GM12878 (cell line): ENCODE results near the gene CUTA. TPM values are rescaled to one million over a fixed set of nuclear protein-coding genes. Genes with fewer than 3 reads are reported as not detected.

Experiments used
- ATAC-seq: fragments of 200-7000 bp; cut with Tn5 transposase; 3 replicates; pipeline ENCODE4 v1.9.1; 2020; ENCODE audit warnings: mild to moderate bottlenecking, moderate library complexity
- BruUV-seq: library from RNA; stranded (reverse); fragments of 400-500 nt; replicated peaks from 2 replicates; lab custom pipeline; 2021; lab: Mats Ljungman, UMichigan
- CTCF ChIA-PET: fragments of 300-600 bp; sonication (Branson Sonifier 250); formaldehyde crosslinking; extraction: SDS; loops from one replicate; lab custom pipeline; 2021; ENCODE audit warnings: inconsistent platforms; lab: Yijun Ruan, JAX
- POLR2A ChIA-PET: fragments of 350-600 bp; formaldehyde crosslinking; extraction: SDS; loops from one replicate; lab custom pipeline; 2021; ENCODE audit warnings: inconsistent platforms; lab: Charles Lee
- RAD21 ChIA-PET: fragments of 300-600 bp; sonication (Branson Sonifier 250); formaldehyde crosslinking; loops from one replicate; lab custom pipeline; 2023; ENCODE audit warnings: antibody characterized with exemption; ENCODE audit not compliant: unreplicated experiment; lab: Charles Lee
- SMC1A ChIA-PET: fragments of 300-600 bp; sonication (Branson Sonifier 250); formaldehyde crosslinking; loops from one replicate; lab custom pipeline; 2023; ENCODE audit not compliant: unreplicated experiment, uncharacterized antibody; lab: Charles Lee
- DNase-seq: peaks from one replicate; pipeline ENCODE4 v3.0.0-alpha.2; 2011; ENCODE audit warnings: low read depth, low spot score
- FAIRE-seq: peaks from 3 replicates; lab custom pipeline; 2011; peaks lifted over from hg19 to GRCh38; lab: Jason Lieb, UNC
- H2AFZ ChIP-seq: 2 replicates; pipeline ENCODE4 v1.6.0; 2011; ENCODE audit warnings: low read depth, low read length, control low read depth; ENCODE audit not compliant: control insufficient read depth
- H3K27ac ChIP-seq: 2 replicates; pipeline ENCODE4 v1.5.1; 2011; ENCODE audit warnings: control low read depth; ENCODE audit not compliant: control insufficient read depth, insufficient read depth
- H3K27me3 ChIP-seq, 2 experiments: replicated peaks in 1 of 2; 2 replicates each; pipeline versions ENCODE4 v1.6.0 to v1.6.1; 2011; ENCODE audit warnings: low read length in 1 of 2; ENCODE audit not compliant: control insufficient read depth in 2 of 2, insufficient read depth in 2 of 2
- H3K36me3 ChIP-seq, 2 experiments: 2 replicates each; pipeline ENCODE4 v1.5.1; 2011; ENCODE audit warnings: low read length in 1 of 2; ENCODE audit not compliant: control insufficient read depth in 2 of 2, insufficient read depth in 2 of 2
- H3K4me1 ChIP-seq: 2 replicates; pipeline ENCODE4 v1.6.1; 2011; ENCODE audit warnings: mild to moderate bottlenecking, low read length, moderate library complexity, mixed read lengths; ENCODE audit not compliant: control insufficient read depth, insufficient read depth
- H3K4me2 ChIP-seq: 2 replicates; pipeline ENCODE4 v1.6.0; 2011; ENCODE audit warnings: control low read depth; ENCODE audit not compliant: control insufficient read depth, insufficient read depth
- H3K4me3 ChIP-seq: fragments of 200-600 bp; sonication (generic); 2 replicates; pipeline ENCODE4 v1.5.1; 2016
- H3K79me2 ChIP-seq: 2 replicates; pipeline ENCODE4 v1.6.0; 2011; ENCODE audit warnings: low read length; ENCODE audit not compliant: control insufficient read depth, insufficient read depth
- H3K9ac ChIP-seq: 2 replicates; pipeline ENCODE4 v1.8.0; 2011; ENCODE audit warnings: low read length, control low read depth, mixed read lengths; ENCODE audit not compliant: control insufficient read depth, insufficient read depth
- H3K9me3 ChIP-seq: replicated peaks from 3 replicates; pipeline ENCODE4 v1.5.1; 2011; ENCODE audit warnings: mild to moderate bottlenecking, low read length; ENCODE audit not compliant: control insufficient read depth, insufficient read depth
- H4K20me1 ChIP-seq: 2 replicates; pipeline ENCODE4 v1.6.0; 2011; ENCODE audit not compliant: control insufficient read depth, insufficient read depth
- POU2F2 ChIP-seq: IDR thresholded peaks from 3 replicates; pipeline ENCODE4 v1.6.1; 2011; ENCODE audit warnings: low read depth, mild to moderate bottlenecking, low read length, borderline replicate concordance
- RB1 ChIP-seq: fragments of 450-650 bp; formaldehyde crosslinking; IDR thresholded peaks from 2 replicates; pipeline ENCODE4 v1.6.1; 2017; ENCODE audit warnings: mild to moderate bottlenecking, borderline replicate concordance
- TARDBP ChIP-seq: IDR thresholded peaks from 2 replicates; pipeline ENCODE4 v1.6.1; 2016; ENCODE audit warnings: borderline replicate concordance
- WGBS: methylation state at CpG from one replicate; pipeline ENCODE4 v1.1.6; 2016; ENCODE audit warnings: low lambda C conversion rate; ENCODE audit not compliant: insufficient replicate concordance, insufficient coverage; ENCODE audit errors: missing lambda C conversion rate; 5-methylcytosine and 5-hydroxymethylcytosine counted together
- in situ Hi-C: fragments of 300-500 bp; cut with MboI; formaldehyde crosslinking; loops from 9 replicates; pipeline ENCODE4 v1.14.3; 2018; ENCODE audit warnings: mixed read lengths
- intact Hi-C: fragments of 100-400 bp; cut with micrococcal nuclease; formaldehyde crosslinking; loops from one replicate; pipeline ENCODE4 v1.14.2; 2022; ENCODE audit not compliant: unreplicated experiment
- polyA plus RNA-seq, 11 experiments: library from polyadenylated mRNA; depleted of rRNA in 4 of 11; unstranded in 6 of 11; stranded (reverse) in 5 of 11; fragments of >200 nt; fragmentation: Nextera tagmentation in 4 of 11; fragmentation: Illumina TruSeq in 1 of 11; extraction: Ambion mirVana in 4 of 11; extraction: Trizol in 1 of 11; gene quantifications; 1 replicate in 1 of 11; 2 replicates in 10 of 11; pipeline versions ENCODE4 v1.2.1 to v1.2.3, GENCODE V29; 2011 to 2016; ENCODE audit warnings: inconsistent platforms in 2 of 11, missing spikeins in 2 of 11, low read depth in 1 of 11
- total RNA-seq, 4 experiments: library from RNA; depleted of rRNA in 3 of 4; stranded (reverse); fragments of >200 nt in 3 of 4; fragmentation: Illumina TruSeq in 1 of 4; extraction: Trizol in 1 of 4; gene quantifications; 2 replicates each; pipeline versions ENCODE4 v1.2.1 to v1.2.3, GENCODE V29; 2013 to 2021
- TF ChIP-seq, protein P1 (sequence below): fragments of 450-650 bp; IDR thresholded peaks from 2 replicates; pipeline ENCODE4 v1.6.1; 2016; ENCODE audit warnings: mild to moderate bottlenecking, moderate library complexity, borderline replicate concordance
- TF ChIP-seq, protein P2 (sequence below): fragments of 450-650 bp; IDR thresholded peaks from 2 replicates; pipeline ENCODE4 v1.6.1; 2014; ENCODE audit warnings: mild to moderate bottlenecking

Gene CUTA
- total and polyA plus RNA-seq, 10 of the 15 experiments (the other 5 are each of a cell fraction or from before 2014, with no cell fraction given), result 102 to 293 (median 189) TPM

DNA sequence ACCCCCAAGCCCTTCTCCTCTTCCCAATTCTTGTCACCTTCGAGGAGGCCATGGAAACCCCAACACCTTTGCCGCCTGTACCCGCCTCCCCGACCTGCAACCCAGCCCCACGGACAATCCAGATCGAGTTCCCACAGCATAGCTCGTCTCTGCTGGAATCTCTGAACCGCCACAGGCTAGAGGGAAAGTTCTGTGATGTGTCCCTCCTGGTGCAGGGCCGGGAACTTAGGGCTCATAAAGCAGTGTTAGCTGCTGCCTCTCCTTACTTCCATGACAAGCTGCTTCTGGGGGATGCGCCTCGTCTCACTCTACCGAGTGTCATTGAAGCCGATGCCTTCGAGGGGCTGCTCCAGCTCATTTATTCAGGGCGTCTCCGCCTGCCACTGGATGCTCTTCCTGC is 37.1 kb upstream of the CUTA start:
- Histone ChIP-seq H2AFZ (peak overlapping the region; percentile 86), H4K20me1 (no peaks in the 10 kb centered on the region), H3K79me2 (peaks cover 17% of the 10 kb centered on the region), H3K4me1 (peaks cover 3% of the 10 kb centered on the region; the same call in 1 of the 2 replicates), H3K9me3 (no peaks in the 10 kb centered on the region), H3K4me2 (peak overlapping the region; percentile 89), H3K4me3 (peak overlapping the region; percentile 86), H3K27me3 (no peaks in the 10 kb centered on the region), H3K27ac (peak overlapping the region; percentile 54), H3K36me3 (no peaks in the 10 kb centered on the region; a peak in 1 of 4 replicates), H3K9ac (peak overlapping the region; percentile 96)
- ATAC-seq (no peak), FAIRE-seq (no peak), DNase-seq (no peak)
- in situ Hi-C loops, result no loop called here
- TF ChIP-seq, protein P1, sequence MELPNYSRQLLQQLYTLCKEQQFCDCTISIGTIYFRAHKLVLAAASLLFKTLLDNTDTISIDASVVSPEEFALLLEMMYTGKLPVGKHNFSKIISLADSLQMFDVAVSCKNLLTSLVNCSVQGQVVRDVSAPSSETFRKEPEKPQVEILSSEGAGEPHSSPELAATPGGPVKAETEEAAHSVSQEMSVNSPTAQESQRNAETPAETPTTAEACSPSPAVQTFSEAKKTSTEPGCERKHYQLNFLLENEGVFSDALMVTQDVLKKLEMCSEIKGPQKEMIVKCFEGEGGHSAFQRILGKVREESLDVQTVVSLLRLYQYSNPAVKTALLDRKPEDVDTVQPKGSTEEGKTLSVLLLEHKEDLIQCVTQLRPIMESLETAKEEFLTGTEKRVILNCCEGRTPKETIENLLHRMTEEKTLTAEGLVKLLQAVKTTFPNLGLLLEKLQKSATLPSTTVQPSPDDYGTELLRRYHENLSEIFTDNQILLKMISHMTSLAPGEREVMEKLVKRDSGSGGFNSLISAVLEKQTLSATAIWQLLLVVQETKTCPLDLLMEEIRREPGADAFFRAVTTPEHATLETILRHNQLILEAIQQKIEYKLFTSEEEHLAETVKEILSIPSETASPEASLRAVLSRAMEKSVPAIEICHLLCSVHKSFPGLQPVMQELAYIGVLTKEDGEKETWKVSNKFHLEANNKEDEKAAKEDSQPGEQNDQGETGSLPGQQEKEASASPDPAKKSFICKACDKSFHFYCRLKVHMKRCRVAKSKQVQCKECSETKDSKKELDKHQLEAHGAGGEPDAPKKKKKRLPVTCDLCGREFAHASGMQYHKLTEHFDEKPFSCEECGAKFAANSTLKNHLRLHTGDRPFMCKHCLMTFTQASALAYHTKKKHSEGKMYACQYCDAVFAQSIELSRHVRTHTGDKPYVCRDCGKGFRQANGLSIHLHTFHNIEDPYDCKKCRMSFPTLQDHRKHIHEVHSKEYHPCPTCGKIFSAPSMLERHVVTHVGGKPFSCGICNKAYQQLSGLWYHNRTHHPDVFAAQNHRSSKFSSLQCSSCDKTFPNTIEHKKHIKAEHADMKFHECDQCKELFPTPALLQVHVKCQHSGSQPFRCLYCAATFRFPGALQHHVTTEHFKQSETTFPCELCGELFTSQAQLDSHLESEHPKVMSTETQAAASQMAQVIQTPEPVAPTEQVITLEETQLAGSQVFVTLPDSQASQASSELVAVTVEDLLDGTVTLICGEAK, result no peak
- no peak for TF ChIP-seq RB1
- no peak for TF ChIP-seq TARDBP
- TF ChIP-seq POU2F2, result no peak
- TF ChIP-seq, protein P2, sequence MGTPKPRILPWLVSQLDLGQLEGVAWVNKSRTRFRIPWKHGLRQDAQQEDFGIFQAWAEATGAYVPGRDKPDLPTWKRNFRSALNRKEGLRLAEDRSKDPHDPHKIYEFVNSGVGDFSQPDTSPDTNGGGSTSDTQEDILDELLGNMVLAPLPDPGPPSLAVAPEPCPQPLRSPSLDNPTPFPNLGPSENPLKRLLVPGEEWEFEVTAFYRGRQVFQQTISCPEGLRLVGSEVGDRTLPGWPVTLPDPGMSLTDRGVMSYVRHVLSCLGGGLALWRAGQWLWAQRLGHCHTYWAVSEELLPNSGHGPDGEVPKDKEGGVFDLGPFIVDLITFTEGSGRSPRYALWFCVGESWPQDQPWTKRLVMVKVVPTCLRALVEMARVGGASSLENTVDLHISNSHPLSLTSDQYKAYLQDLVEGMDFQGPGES, result no peak
- intact Hi-C loops, result no loop called here
- POLR2A ChIA-PET, result interaction anchor here (0.5 to 2.0 kb wide), 8 partner anchors 9 to 116 kb away, joined by 3 to 8 read pairs (median 6); no protein-coding TSS in a partner anchor
- RAD21 ChIA-PET, result interaction anchor here (0.8 to 2.2 kb wide), 8 partner anchors 9 to 125 kb away, joined by 3 to 15 read pairs (median 4); partner anchors contain the start of gene BAK1
- SMC1A ChIA-PET, result interaction anchor here (1.1 to 1.3 kb wide), 2 partner anchors 9 to 116 kb away, joined by 3 to 6 read pairs; no protein-coding TSS in a partner anchor
- CTCF ChIA-PET, result interaction anchor here (0.6 to 1.6 kb wide), 5 partner anchors 9 to 199 kb away, joined by 3 to 4 read pairs (median 4); no protein-coding TSS in a partner anchor
- 77% methylated on average over 16 of the region's 16 CpGs for WGBS
- BruUV-seq, result no TSS peak
